ENCODE results near the gene USP53. TPM values are rescaled to one million over a fixed set of nuclear protein-coding genes. Genes with fewer than 3 reads are reported as not detected.

USP53 gene
- total and polyA plus RNA-seq, 9 of the 15 experiments (the other 6 are each of a cell fraction or from before 2014, with no cell fraction given): 2.9 to 9.6 (median 8.3) TPM

GRCh38 chr4:119233750-119234149 is 21.2 kb downstream of the USP53 start:
- H3K4me3 ChIP-seq: no peak overlapping the region
- peak overlapping the region; percentile 43; the same call in 1 of the 2 replicates for H3K4me2 ChIP-seq (ENCODE audit: insufficient read depth, low read length)
- peak overlapping the region; percentile 63; the same call in 1 of the 3 replicates for H3K27ac ChIP-seq (ENCODE audit: extremely low read depth, low read depth, low read length)
- H3K79me2 ChIP-seq (ENCODE audit: control insufficient read depth, insufficient read depth, low read length): peaks cover 6% of the 10 kb centered on the region; the same call in 2 of the 3 replicates
- WGBS (ENCODE audit: insufficient coverage, low coverage, missing lambda C conversion rate): 6% methylated on average over 3 of the region's 3 CpGs
- ChIA-PET POLR2A (no interaction called here), CTCF (ENCODE audit: low intra/inter-chr PET ratio) (no interaction called here)
- FAIRE-seq (peak; percentile 71), DNase-seq (ENCODE audit: extremely low read depth in 1 of 4, low spot score in 3 of 4) (peak in 2 of 4 experiments; percentile 25 to 37), ATAC-seq (peak; percentile 82)
- H2AFZ ChIP-seq (ENCODE audit: low read depth, low read length): peak overlapping the region; percentile 64; the same call in 1 of the 2 replicates
- no peaks in the 10 kb centered on the region for H3K9me1 ChIP-seq (ENCODE audit: control insufficient read depth, insufficient read depth, low read length)
- H3K9ac ChIP-seq (ENCODE audit: insufficient read depth in 1 of 2, low read depth in 2 of 2, low read length in 2 of 2): no peak overlapping the region
- no peaks in the 10 kb centered on the region for H3K9me3 ChIP-seq (replicated peaks; ENCODE audit: control insufficient read depth, insufficient read depth, low read depth, low read length)
- no peaks in the 10 kb centered on the region for H3K36me3 ChIP-seq (ENCODE audit: control insufficient read depth, insufficient read depth, low read length)
- peaks cover 0 to 9% of the 10 kb centered on the region in 2 experiments; a peak in 2 of 5 replicates for H3K4me1 ChIP-seq (replicated peaks in 1 of 2; ENCODE audit: control insufficient read depth in 2 of 2, insufficient read depth in 2 of 2, low read length in 2 of 2)
- H3K27me3 ChIP-seq (ENCODE audit: control insufficient read depth in 2 of 2, insufficient read depth in 2 of 2, low read length in 2 of 2): no peaks in the 10 kb centered on the region
- H4K20me1 ChIP-seq (replicated peaks; ENCODE audit: control insufficient read depth, insufficient read depth, low read length): no peaks in the 10 kb centered on the region
- TF ChIP-seq EGR1 (conservative IDR thresholded peaks at IDR 0.05) (peak; percentile 59), NCOA6 (IDR thresholded peaks at IDR 0.05) (no peak)
- in situ Hi-C loops (cut with MboI): no loop called here
- BruUV-seq (replicated peaks): no TSS peak
- intact Hi-C loops (cut with micrococcal nuclease): no loop called here

- Histone ChIP-seq H3K4me3 (no peak overlapping the region), H3K36me3 (ENCODE audit: control insufficient read depth, insufficient read depth, low read length) (peaks cover 5% of the 10 kb centered on the region; the same call in 1 of the 3 replicates), H4K20me1 (replicated peaks; ENCODE audit: control insufficient read depth, insufficient read depth, low read length) (no peaks in the 10 kb centered on the region), H3K4me1 (replicated peaks in 1 of 2; ENCODE audit: control insufficient read depth in 2 of 2, insufficient read depth in 2 of 2, low read length in 2 of 2) (peaks cover 0 to 9% of the 10 kb centered on the region in 2 experiments; a peak in 2 of 5 replicates), H3K9me1 (ENCODE audit: control insufficient read depth, insufficient read depth, low read length) (no peaks in the 10 kb centered on the region), H2AFZ (ENCODE audit: low read depth, low read length) (no peak overlapping the region), H3K4me2 (ENCODE audit: insufficient read depth, low read length) (no peak overlapping the region), H3K9ac (ENCODE audit: insufficient read depth in 1 of 2, low read depth in 2 of 2, low read length in 2 of 2) (no peak overlapping the region), H3K27ac (ENCODE audit: extremely low read depth, low read depth, low read length) (no peak overlapping the region), H3K79me2 (ENCODE audit: control insufficient read depth, insufficient read depth, low read length) (peaks cover 6% of the 10 kb centered on the region; the same call in 2 of the 3 replicates), H3K27me3 (ENCODE audit: control insufficient read depth in 2 of 2, insufficient read depth in 2 of 2, low read length in 2 of 2) (no peaks in the 10 kb centered on the region), H3K9me3 (replicated peaks; ENCODE audit: control insufficient read depth, insufficient read depth, low read depth, low read length) (no peaks in the 10 kb centered on the region)
- intact Hi-C loops (cut with micrococcal nuclease) (no loop called here), in situ Hi-C loops (cut with MboI) (no loop called here)
- TF ChIP-seq ZNF785 (CRISPR knock-in tag; IDR thresholded peaks at IDR 0.05) (no peak), SP1 (CRISPR knock-in tag; IDR thresholded peaks at IDR 0.05) (no peak), TCFL5 (CRISPR knock-in tag; conservative IDR thresholded peaks at IDR 0.05) (no peak)
- TF ChIP-seq, protein P1, sequence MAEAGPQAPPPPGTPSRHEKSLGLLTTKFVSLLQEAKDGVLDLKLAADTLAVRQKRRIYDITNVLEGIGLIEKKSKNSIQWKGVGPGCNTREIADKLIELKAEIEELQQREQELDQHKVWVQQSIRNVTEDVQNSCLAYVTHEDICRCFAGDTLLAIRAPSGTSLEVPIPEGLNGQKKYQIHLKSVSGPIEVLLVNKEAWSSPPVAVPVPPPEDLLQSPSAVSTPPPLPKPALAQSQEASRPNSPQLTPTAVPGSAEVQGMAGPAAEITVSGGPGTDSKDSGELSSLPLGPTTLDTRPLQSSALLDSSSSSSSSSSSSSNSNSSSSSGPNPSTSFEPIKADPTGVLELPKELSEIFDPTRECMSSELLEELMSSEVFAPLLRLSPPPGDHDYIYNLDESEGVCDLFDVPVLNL (CRISPR knock-in tag; IDR thresholded peaks at IDR 0.05; ENCODE audit: low read depth): no peak
- CTCF ChIA-PET (ENCODE audit: low intra/inter-chr PET ratio): no interaction called here
- FAIRE-seq (no peak), DNase-seq (ENCODE audit: extremely low read depth in 1 of 4, low spot score in 3 of 4) (no peak), ATAC-seq (no peak)
- WGBS (ENCODE audit: insufficient coverage, low coverage, missing lambda C conversion rate): 87% methylated on average over 9 of the region's 9 CpGs
- BruUV-seq (replicated peaks): no TSS peak
- POLR2A ChIA-PET: interaction anchor here (1.0 to 1.8 kb wide), 2 partner anchors 15 to 25 kb away, joined by 3 to 8 read pairs; partner anchors contain the start of gene USP53
Measured at GRCh38 chr4:119237201-119237600, 24.7 kb downstream of the USP53 start.
